Smooth muscle cell (in vitro differentiated cells): ENCODE measurements around the gene DUSP8. TPM values are rescaled to one million over a fixed set of nuclear protein-coding genes. Genes with fewer than 3 reads are reported as not detected.

ENCODE experiments used
- DNase-seq: peaks from one replicate; lab custom pipeline; 2025; ENCODE audit not compliant: unreplicated experiment; lab: John Stamatoyannopoulos, UW
- H2AFZ ChIP-seq: fragments of 200-600 bp; sonication (generic); 2 replicates; pipeline ENCODE4 v1.6.0; 2016; ENCODE audit warnings: antibody characterized with exemption, low read depth, mild to moderate bottlenecking
- H3F3A ChIP-seq: fragments of 200-600 bp; sonication (generic); 2 replicates; pipeline ENCODE4 v1.6.0; 2017; ENCODE audit warnings: antibody characterized with exemption, low read depth
- H3K27ac ChIP-seq: fragments of 200-600 bp; sonication (generic); 2 replicates; pipeline ENCODE4 v1.5.1; 2016; ENCODE audit warnings: low read depth, mild to moderate bottlenecking
- H3K27me3 ChIP-seq: fragments of 200-600 bp; sonication (generic); 2 replicates; pipeline ENCODE4 v1.6.1; 2016; ENCODE audit warnings: low read depth, mild to moderate bottlenecking
- H3K36me3 ChIP-seq: fragments of 200-600 bp; sonication (generic); 2 replicates; pipeline ENCODE4 v1.5.1; 2016; ENCODE audit warnings: low read depth
- H3K4me1 ChIP-seq: fragments of 200-600 bp; sonication (generic); 2 replicates; pipeline ENCODE4 v1.5.1; 2016; ENCODE audit warnings: low read depth
- H3K4me2 ChIP-seq: fragments of 200-600 bp; sonication (generic); 2 replicates; pipeline ENCODE4 v1.6.0; 2016; ENCODE audit warnings: mild to moderate bottlenecking
- H3K4me3 ChIP-seq: fragments of 200-600 bp; sonication (generic); 2 replicates; pipeline ENCODE4 v1.5.1; 2016; ENCODE audit warnings: mild to moderate bottlenecking
- H3K79me2 ChIP-seq: fragments of 200-600 bp; sonication (generic); 2 replicates; pipeline ENCODE4 v1.6.0; 2016; ENCODE audit warnings: low read depth, mild to moderate bottlenecking
- H3K9ac ChIP-seq: fragments of 200-600 bp; sonication (generic); 2 replicates; pipeline ENCODE4 v1.6.0; 2016; ENCODE audit warnings: low read depth
- H3K9me3 ChIP-seq: fragments of 200-600 bp; sonication (generic); replicated peaks from 2 replicates; pipeline ENCODE4 v1.5.1; 2016; ENCODE audit warnings: low read depth
- H4K20me1 ChIP-seq: fragments of 200-600 bp; sonication (generic); 2 replicates; pipeline ENCODE4 v1.6.0; 2016; ENCODE audit warnings: low read depth
- WGBS: methylation state at CpG from one replicate; pipeline ENCODE4 v1.1.7; 2016; ENCODE audit warnings: low lambda C conversion rate; 5-methylcytosine and 5-hydroxymethylcytosine counted together
- polyA plus RNA-seq: library from polyadenylated mRNA; unstranded; fragments of >200 nt; fragmentation: Nextera tagmentation; extraction: Ambion mirVana; gene quantifications from 2 replicates; pipeline ENCODE4 v1.2.1, GENCODE V29; 2016
- total RNA-seq: library from RNA; depleted of rRNA; stranded (reverse); fragments of >200 nt; gene quantifications from 2 replicates; pipeline ENCODE4 v1.2.3, GENCODE V29; 2014
- TF ChIP-seq, protein P1 (sequence below): fragments of 200-600 bp; sonication (generic); IDR thresholded peaks from 2 replicates; pipeline ENCODE4 v1.5.1; 2017; ENCODE audit warnings: borderline replicate concordance, mild to moderate bottlenecking, antibody characterized with exemption; ENCODE audit not compliant: insufficient read depth, poor library complexity, severe bottlenecking

DUSP8 gene
- total and polyA plus RNA-seq, 2 experiments from 2014 or later = 5.0 to 6.3 TPM

DNA sequence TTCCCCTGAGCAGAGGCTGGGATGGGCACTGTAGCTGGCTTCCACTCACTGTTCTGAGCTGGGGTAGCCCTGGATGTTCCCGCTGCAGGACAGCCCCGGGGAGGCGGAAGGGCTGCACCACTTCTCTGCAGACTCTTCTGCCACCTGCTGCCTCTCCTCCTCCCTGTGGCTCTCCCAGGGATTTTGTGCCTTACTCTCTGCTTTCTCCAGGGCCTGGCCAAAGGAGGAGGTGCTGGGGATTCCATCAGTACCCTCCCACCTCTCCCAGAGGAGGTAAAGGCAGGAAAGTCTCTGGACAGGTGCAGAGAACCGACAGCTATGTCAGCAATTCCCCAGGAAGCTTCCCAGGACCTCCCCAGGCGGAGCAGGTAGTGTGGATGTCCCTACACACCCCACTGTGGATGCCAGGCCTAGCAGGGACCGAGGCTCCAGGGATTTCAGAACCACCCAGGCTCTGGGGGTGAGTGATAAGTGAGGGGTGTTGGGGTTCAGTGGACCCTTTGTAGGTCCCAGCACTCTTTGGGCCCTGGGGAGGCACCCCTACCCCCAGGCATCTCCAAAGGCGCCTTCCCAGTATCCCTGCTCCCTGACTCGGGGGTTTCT, 11.3 kb downstream of the DUSP8 start:
- H3K9ac ChIP-seq = no peak overlapping the region
- H3K9me3 ChIP-seq = no peaks in the 10 kb centered on the region
- no peak overlapping the region for H2AFZ ChIP-seq
- H3K4me2 ChIP-seq = no peak overlapping the region
- H3K79me2 ChIP-seq = no peaks in the 10 kb centered on the region
- H4K20me1 ChIP-seq = peaks cover 79% of the 10 kb centered on the region
- no peaks in the 10 kb centered on the region for H3F3A ChIP-seq
- TF ChIP-seq, protein P1, sequence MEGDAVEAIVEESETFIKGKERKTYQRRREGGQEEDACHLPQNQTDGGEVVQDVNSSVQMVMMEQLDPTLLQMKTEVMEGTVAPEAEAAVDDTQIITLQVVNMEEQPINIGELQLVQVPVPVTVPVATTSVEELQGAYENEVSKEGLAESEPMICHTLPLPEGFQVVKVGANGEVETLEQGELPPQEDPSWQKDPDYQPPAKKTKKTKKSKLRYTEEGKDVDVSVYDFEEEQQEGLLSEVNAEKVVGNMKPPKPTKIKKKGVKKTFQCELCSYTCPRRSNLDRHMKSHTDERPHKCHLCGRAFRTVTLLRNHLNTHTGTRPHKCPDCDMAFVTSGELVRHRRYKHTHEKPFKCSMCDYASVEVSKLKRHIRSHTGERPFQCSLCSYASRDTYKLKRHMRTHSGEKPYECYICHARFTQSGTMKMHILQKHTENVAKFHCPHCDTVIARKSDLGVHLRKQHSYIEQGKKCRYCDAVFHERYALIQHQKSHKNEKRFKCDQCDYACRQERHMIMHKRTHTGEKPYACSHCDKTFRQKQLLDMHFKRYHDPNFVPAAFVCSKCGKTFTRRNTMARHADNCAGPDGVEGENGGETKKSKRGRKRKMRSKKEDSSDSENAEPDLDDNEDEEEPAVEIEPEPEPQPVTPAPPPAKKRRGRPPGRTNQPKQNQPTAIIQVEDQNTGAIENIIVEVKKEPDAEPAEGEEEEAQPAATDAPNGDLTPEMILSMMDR = no peak
- H3K36me3 ChIP-seq = no peaks in the 10 kb centered on the region
- 94% methylated on average over 8 of the region's 8 CpGs for WGBS
- no peak for DNase-seq
- no peak overlapping the region for H3K27ac ChIP-seq
- H3K4me3 ChIP-seq = no peak overlapping the region
- peaks cover 11% of the 10 kb centered on the region for H3K4me1 ChIP-seq
- no peaks in the 10 kb centered on the region for H3K27me3 ChIP-seq

DNA sequence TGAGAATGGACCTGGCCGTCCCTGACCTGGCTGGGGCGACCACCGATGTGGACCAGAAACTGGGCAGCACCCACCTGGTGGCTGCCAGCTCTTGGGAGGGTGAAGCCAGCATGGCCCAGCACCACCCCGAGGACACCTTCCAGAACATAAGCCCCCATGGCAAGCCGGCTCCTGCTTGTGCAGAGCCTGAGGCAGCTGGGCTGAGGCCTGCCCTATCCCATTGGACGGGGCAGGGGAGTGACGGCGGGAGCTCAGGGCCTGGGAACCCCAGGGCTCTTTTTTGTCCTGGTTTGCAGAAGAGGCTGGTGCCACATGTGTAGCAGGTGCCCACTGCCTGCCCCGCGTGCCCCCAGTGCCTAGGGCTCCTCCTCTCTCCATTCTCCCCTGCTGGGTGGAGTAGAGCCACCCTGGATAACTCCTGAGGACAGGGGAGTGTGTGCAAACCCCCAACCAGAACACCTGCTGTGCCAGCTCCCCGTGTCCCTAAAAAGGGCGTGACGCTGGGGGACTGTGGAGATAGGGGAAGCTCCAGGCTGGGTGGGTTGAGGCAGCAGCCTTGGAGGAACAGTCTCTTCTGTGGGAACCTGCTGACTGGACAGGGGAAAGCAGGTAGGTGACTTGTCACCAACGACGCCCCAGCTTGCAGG, 11.9 kb downstream of the DUSP8 start:
- TF ChIP-seq, protein P1 = no peak
- no peaks in the 10 kb centered on the region for H3K36me3 ChIP-seq
- 90% methylated on average over 15 of the region's 15 CpGs for whole genome bisulfite sequencing
- no peak overlapping the region for H3K9ac ChIP-seq
- no peak overlapping the region for H3K4me3 ChIP-seq
- no peaks in the 10 kb centered on the region for H3K27me3 ChIP-seq
- H3F3A ChIP-seq = no peaks in the 10 kb centered on the region
- H3K79me2 ChIP-seq = no peaks in the 10 kb centered on the region
- H3K27ac ChIP-seq = no peak overlapping the region
- H3K4me2 ChIP-seq = no peak overlapping the region
- H4K20me1 ChIP-seq = peaks cover 79% of the 10 kb centered on the region
- H2AFZ ChIP-seq = no peak overlapping the region
- peaks cover 11% of the 10 kb centered on the region for H3K4me1 ChIP-seq
- H3K9me3 ChIP-seq = no peaks in the 10 kb centered on the region
- DNase-seq = no peak

DNA sequence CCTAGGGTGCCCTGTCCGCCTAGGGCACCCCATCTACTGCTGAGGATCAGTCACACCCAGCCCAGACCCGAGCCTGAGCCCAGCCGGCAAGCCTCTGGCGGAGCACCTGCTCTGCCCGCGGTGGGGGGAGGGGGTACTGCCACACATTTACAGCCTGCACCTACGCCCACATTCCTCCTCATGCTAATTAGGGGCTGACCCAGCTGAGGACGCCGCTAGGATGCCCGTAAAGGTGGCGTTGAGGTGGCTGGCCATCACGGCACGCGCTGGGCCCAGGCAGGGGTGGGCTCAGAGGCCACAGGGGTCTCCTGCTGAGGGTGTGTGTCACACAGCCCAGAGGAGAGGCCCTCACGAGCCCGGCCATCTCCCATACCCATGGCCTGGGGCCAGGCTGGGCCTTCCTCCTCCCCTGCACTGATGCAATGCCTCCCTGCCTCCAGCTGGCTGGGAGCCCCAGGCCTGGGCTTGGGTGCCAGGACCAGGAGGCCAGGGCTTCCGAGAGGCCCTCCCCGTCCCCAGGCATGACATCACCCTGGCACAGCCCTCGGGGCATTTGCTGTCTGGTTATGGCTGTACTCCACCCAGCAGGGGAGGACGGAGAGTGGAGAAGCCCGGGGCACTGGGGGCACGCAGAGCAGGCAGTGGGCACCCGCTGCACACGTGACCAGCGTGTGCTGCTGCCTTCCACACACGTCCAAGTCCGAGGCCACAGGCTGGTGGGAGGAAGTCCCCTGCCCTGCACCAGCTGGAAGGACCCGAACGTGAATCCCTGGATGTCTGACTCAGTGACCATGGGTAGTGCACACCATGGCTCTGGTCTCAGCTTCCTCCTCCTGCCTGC, 12.7 kb downstream of the DUSP8 start:
- no peaks in the 10 kb centered on the region for H3F3A ChIP-seq
- peaks cover 3% of the 10 kb centered on the region for H3K27me3 ChIP-seq
- no peaks in the 10 kb centered on the region for H3K79me2 ChIP-seq
- no peak overlapping the region for H3K4me3 ChIP-seq
- H3K9ac ChIP-seq = no peak overlapping the region
- TF ChIP-seq, protein P1 = no peak
- peaks cover 73% of the 10 kb centered on the region for H4K20me1 ChIP-seq
- WGBS = 70% methylated on average over 29 of the region's 29 CpGs
- H3K9me3 ChIP-seq = no peaks in the 10 kb centered on the region
- H3K36me3 ChIP-seq = no peaks in the 10 kb centered on the region
- no peak for DNase-seq
- H3K4me2 ChIP-seq = no peak overlapping the region
- H3K27ac ChIP-seq = no peak overlapping the region
- peaks cover 11% of the 10 kb centered on the region for H3K4me1 ChIP-seq
- H2AFZ ChIP-seq = no peak overlapping the region
